ENCODE data around the gene USP34.

USP34 gene

DNA sequence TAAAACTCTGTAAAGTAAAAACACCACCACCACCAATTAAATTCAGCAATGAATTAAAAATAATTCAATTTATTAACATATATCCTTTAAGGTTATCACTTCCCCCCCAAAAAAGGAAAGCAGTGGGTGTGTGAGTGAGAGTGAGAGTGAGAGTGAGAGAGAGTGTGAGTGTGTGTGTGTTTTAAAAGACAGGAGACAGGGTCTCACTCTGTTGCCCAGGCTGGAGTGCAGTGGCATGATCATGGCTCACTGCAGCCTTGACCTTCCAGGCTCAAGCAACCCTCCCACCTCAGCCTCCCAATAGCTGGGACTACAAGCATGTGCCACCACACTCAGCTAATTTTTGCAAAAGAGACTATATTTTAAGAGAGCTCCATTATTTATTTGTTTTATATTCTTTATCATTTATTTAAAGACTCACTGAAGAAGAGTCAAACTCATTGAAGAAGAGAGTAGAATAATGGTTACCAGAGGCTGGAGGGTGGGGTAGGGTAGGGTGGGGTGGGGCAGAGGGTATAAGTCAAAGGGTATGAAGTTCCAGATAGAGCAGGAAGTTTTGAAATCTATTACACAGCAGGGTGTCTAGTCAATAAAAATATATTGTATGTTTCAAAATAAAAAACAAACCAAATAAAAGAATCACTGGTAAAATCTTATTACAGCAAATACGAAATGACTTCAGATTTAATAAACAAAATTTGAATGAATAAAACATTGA is 187.3 kb downstream of the USP34 start:
- no peak for DNase-seq

- DNase-seq = no peak
Observed at GRCh38 chr2:61282104-61282590, 188.7 kb downstream of the USP34 start.

- no peak for DNase-seq
Observed at GRCh38 chr2:61281321-61281720, 189.6 kb downstream of the USP34 start.

DNA sequence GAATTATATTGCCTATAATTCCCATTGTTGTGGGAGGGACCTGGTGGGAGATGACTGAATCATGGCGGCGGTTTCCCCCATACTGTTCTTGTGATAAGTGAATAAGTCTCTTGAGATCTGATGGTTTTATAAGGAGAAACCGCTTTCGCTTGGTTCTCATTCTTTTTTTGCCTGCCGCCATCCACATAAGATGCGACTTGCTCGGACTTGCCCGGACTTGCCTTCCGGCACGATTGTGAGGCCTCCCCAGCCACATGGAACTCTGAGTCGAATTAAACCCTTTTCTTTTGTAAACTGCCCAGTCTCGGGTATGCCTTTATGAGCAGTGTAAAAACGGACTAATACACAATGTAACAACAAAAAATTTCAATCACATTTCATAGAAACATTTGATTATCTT is 193.1 kb downstream of the USP34 start:
- no peak for DNase-seq

DNA sequence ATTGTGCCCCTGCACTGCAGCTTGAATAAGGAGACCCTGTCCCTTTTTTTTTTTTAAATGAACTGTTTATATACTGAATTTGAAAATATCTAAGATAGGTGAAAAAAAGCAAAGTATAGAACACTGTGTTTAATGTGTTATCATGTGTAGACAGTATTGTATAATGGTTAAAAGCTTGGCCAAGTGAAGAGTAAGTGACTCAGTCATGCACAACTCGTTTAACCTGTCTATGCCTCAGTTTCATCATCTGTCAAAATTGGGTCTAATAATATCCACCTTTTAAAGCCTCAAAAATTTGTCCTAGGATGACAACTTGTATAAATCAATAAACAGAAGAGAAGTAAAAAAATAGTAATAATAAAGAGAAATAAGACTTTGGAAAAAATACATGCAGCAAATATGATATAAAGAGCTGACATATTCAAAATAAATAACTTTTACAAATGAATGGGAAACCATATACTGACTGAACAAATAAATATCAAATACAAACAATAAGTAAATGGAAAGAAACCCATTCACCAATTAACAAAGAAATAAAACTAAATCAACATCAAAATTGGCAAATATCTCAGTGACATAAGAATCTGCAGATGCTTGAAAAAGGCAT is 195.2 kb downstream of the USP34 start:
- DNase-seq = no peak

GRCh38 chr2:61272421-61273070 is 198.3 kb downstream of the USP34 start:
- DNase-seq = no peak

DNA sequence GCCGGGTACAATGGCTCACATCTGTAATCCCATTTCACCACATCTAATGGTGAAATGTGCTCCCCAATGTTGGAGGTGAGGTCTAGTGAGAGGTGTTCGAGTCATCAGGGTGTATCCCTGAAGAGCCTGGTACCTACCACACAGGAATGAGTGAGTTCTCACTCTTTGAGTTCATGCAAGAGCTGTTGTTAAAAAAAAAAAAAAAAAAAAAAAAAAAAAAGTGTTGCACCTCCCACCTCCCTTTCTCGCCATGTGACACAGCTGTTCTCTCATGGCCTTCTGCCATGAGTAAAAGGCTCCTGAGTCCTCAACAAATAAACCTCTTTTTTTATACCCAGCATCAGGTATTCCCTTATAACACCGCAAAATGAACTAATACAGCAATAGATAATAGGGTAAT is 202.6 kb downstream of the USP34 start:
- DNase-seq = no peak

DNA sequence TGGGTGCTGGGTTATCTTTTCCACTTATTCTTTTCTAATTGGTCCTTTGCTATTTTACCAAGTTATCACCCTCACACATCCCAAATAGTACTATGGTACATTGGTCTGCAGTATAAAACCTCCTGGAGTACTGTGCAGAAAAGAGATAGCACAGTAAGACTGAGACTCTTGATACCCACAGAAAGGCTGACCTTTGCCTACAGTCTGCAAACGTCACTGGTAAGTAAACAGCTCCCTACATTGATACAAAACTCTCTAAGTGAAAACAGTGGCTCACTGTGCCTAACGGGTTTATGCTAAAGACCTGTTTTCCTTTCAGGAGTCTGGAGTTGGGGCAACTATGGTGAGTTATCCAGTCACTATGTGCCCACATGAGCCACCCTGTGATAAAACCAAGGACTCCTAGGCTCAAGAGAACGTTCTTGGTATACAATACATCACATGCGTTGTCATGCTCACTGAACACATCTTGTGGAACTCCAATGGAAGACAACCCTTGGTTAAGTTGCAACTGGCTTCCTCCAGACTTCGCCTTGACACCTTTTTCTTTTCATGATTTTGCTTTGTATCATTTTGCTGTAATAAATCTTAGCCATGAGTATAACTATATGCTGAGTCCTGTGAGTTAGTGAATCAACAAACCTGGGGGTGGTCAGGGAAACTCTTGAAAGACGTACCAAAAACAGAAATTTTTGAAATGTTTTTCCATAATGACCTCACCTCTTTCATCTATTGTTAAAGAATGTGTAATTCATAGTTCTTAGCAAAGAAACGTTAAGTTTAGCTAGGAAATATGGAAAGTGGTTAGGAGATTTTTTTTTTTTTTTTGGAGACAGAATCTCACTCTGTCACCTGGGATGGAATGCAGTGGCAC is 204.0 kb downstream of the USP34 start:
- no peak for DNase-seq

- no peak for DNase-seq
Observed at GRCh38 chr2:61263830-61264229, 207.1 kb downstream of the USP34 start.

DNA sequence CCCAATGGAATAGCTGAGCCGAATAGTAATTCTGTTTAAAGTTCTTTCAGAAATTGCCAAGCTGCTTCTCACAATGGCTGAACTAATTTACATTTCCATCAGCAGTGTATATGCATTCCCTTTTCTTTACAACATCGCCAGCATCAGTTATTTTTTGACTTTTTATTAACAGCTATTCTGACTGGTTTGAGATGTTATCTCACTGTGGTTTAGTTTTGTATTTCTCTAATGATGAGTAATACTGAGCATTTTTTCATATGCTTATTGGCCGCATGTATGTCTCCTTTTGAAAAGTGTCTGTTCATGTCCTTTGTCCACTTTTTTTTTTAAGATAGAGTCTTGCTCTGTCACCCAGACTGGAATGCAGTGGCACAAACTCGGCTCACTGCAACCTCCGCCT is 208.2 kb downstream of the USP34 start:
- no peak for DNase-seq

GRCh38 chr2:61257446-61257845 is 213.4 kb downstream of the USP34 start:
- DNase-seq = no peak

DNA sequence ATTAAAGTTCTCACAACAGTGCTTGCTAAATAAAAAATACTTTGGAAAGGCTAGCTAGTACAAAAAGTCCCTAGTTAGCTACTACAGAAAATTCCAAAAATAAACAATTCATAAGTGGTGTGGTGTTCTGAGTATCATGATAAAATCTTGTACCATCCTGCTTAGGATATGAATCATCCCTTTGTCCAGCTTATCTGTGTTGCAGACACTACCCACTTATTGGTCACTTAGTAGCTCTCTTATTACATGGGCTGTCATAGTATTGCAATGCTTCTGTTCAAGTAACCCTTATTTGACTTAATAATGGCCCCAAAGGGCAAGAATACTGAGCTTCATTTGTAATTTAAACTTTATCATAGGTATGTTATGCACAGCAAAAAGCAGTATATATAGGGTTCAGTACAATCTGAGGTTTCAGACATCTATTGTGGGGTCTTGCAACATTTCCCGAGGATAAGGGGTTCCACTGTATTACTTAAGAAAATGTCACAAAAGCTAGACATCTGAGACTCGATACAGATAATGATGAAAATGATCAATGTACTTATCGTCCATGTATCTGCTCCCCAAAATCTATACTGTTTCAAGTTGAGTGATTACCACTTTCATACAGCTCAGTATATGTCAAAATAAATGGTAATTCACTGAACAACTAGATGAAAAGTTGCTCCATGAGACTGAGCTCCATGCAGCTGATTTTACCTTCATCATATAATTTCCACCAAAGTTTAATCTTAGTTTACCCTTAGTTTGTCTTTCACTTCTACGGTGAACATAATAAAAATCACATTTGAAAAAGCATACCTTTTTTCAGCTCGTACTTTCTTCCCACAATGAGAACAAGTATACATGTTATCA is 215.1 kb downstream of the USP34 start:
- DNase-seq = no peak

DNA sequence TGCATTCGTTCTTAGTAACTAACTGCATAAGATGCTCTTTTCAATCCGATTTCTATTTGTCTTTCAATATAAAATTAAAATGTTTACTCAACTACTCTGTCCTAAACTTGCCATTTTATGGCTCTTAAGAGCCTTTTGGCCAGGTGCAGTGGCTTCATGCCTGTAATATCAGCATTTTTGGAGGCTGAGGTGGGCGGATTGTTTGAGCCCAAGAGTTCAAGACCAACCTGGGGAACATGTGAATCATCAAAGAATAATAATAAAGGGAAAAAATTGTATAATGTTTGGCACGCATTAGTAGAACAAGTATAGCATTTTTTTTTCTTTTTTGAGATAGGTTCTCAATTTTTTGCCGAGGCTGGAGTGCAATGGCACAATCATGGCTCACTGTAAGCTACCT is 216.4 kb downstream of the USP34 start:
- DNase-seq = no peak

GRCh38 chr2:61253136-61253535 is 217.8 kb downstream of the USP34 start:
- no peak for DNase-seq

DNA sequence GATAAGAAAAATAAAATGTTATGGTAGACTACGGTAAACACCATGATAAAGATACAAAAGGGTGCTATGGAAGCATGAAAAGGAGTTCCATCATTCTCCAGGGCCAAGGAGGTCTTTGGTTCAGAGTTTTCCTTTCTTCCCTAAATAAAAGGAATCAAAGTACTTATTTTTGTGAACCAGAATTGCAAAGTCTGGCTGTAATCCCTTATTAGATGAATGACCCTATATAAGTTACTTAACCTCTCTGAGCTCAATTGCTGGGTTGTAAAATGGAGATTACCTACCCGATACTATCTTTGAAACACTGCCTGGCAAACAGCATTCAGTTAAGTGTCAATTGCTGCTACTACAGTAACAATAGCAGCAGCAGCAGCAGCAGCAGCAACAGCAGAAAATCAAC is 218.9 kb downstream of the USP34 start:
- DNase-seq = no peak

GRCh38 chr2:61249521-61250071 is 221.3 kb downstream of the USP34 start:
- DNase-seq = no peak

- no peak for DNase-seq
Observed at GRCh38 chr2:61247204-61247812, 223.6 kb downstream of the USP34 start.

DNA sequence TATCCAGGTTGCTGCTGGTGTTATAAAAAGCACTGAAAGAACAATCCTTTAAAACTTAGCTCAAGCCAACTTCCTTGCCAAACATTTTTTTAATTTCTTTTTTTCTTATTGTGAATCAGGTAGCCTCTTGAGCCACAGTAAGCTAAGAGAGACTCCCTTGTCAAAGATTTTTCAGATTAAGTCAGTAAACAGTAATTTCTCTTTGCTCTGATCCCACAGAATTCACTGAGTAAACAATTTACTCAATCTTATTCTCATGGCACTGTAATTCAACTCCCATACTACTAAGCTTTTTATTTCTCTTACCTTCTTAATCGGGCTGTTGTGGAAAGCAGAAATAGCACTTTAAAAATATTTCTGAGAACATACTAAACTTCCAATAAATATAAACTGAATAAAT is 226.2 kb downstream of the USP34 start:
- no peak for DNase-seq

DNA sequence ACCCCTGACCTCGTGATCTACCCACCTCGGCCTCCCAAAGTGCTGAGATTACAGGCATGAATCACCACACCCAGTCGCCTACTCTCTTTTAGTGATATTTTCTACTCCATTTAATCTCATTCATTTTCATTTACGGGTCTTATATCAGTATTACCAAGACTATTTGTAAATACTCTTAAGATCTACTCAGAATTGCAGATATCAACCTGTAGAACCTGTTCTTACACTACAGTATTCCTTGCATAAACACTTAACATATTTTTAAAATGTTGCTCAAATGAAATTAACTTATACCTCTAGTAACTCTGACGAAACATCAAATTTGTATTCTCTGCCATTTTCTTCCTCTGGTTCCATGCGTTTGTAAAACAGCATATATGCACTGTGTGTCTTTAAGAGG is 229.6 kb downstream of the USP34 start:
- DNase-seq = no peak

- no peak for DNase-seq
Observed at GRCh38 chr2:61238219-61239012, 232.5 kb downstream of the USP34 start.

DNA sequence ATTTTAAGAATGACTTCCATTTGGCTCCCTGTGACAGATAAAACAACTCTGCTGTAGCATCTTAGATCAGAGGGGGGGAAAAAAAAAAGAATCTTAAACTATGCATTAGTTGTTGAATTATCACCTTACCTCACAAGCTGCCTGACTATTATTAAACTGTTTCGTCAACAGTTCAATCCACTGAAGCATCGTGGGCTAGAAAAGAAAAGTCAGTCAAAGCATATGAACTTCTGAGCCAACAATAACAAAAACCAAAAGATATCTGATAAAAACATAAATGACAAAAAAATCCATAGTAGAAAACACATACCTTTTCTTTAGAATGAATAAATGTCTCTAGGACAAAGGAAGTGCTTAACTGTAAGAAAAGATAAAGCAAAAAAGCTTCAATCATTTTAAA is 235.2 kb downstream of the USP34 start:
- no peak for DNase-seq
